Activated CD4-positive, alpha-beta T cell treated with anti-CD3 and anti-CD28 coated beads, Interleukin-2, amount 50 U/mL, for 48 hours (primary cell): ENCODE results near the gene TLN1.

Experiments used
- DNase-seq, 2 experiments: peaks; one replicate each; pipeline ENCODE4 v3.0.0-alpha.2; 2020

TLN1 gene

GRCh38 chr9:35729101-35729500 is 2.9 kb downstream of the TLN1 start:
- no peak for DNase-seq

- DNase-seq, result peak; percentile 59 to 67
Measured at GRCh38 chr9:35728041-35728971, 3.7 kb downstream of the TLN1 start.

- no peak for DNase-seq
Measured at GRCh38 chr9:35727676-35728040, 4.3 kb downstream of the TLN1 start.

GRCh38 chr9:35726931-35727330 is 5.1 kb downstream of the TLN1 start:
- DNase-seq, result peak in 1 of 2 experiments; percentile 30

- DNase-seq, result no peak
Measured at GRCh38 chr9:35725362-35725761, 6.6 kb downstream of the TLN1 start.

GRCh38 chr9:35723908-35724307 is 8.1 kb downstream of the TLN1 start:
- no peak for DNase-seq

- no peak for DNase-seq
Measured at GRCh38 chr9:35723426-35723825, 8.6 kb downstream of the TLN1 start.

- DNase-seq, result no peak
Measured at GRCh38 chr9:35719546-35719945, 12.4 kb downstream of the TLN1 start.

- no peak for DNase-seq
Measured at GRCh38 chr9:35718721-35719511, 13.1 kb downstream of the TLN1 start.

- no peak for DNase-seq
Measured at GRCh38 chr9:35717132-35717870, 14.7 kb downstream of the TLN1 start.

- DNase-seq, result no peak
Measured at GRCh38 chr9:35716230-35716629, 15.8 kb downstream of the TLN1 start.

GRCh38 chr9:35714579-35715252 is 17.3 kb downstream of the TLN1 start:
- DNase-seq, result no peak

- DNase-seq, result no peak
Measured at GRCh38 chr9:35714123-35714522, 17.9 kb downstream of the TLN1 start.

GRCh38 chr9:35713578-35713977 is 18.4 kb downstream of the TLN1 start:
- DNase-seq, result no peak

- no peak for DNase-seq
Measured at GRCh38 chr9:35712762-35713400, 19.1 kb downstream of the TLN1 start.

- DNase-seq, result no peak
Measured at GRCh38 chr9:35711501-35712428, 20.2 kb downstream of the TLN1 start.

GRCh38 chr9:35710818-35711500 is 21.0 kb downstream of the TLN1 start:
- no peak for DNase-seq

GRCh38 chr9:35708146-35708545 is 23.8 kb downstream of the TLN1 start:
- no peak for DNase-seq

- no peak for DNase-seq
Measured at GRCh38 chr9:35706951-35707350, 25.0 kb downstream of the TLN1 start.

- no peak for DNase-seq
Measured at GRCh38 chr9:35705836-35706430, 26.1 kb downstream of the TLN1 start.
